Esophagus squamous epithelium (tissue), 5 donors: ENCODE results near the gene XPO1. TPM values are rescaled to one million over a fixed set of nuclear protein-coding genes. Genes with fewer than 3 reads are reported as not detected.

Source experiments
- DNase-seq: peaks from one replicate; lab custom pipeline; 2025; lab: John Stamatoyannopoulos, UW
- H3K27ac ChIP-seq, 4 donors: fragments of 200-600 bp; sonication (generic); one replicate each; pipeline ENCODE4 v1.5.1; 2016 to 2019; ENCODE audit warnings: mild to moderate bottlenecking in 1 of 4
- H3K27me3 ChIP-seq, 4 donors: fragments of 200-600 bp; sonication (generic); 1 replicate in 3 of 4; 2 replicates in 1 of 4; pipeline versions ENCODE4 v1.5.1 to v1.6.0; 2017 to 2021; ENCODE audit warnings: antibody characterized with exemption in 1 of 4
- H3K36me3 ChIP-seq, 3 donors: fragments of 200-600 bp; sonication (generic); one replicate each; pipeline ENCODE4 v1.5.1; 2016 to 2019
- H3K4me1 ChIP-seq, 3 donors: fragments of 200-600 bp; sonication (generic); one replicate each; pipeline ENCODE4 v1.5.1; 2017 to 2019
- H3K4me3 ChIP-seq, 4 donors: fragments of 200-600 bp; sonication (generic); 1 replicate in 3 of 4; 2 replicates in 1 of 4; pipeline ENCODE4 v1.5.1; 2016 to 2019; ENCODE audit warnings: mild to moderate bottlenecking in 2 of 4, moderate library complexity in 1 of 4
- H3K9me3 ChIP-seq, 3 donors: fragments of 200-600 bp; sonication (generic); one replicate each; pipeline ENCODE4 v1.5.1; 2016 to 2019
- POLR2A ChIP-seq, 4 donors: fragments of 450-650 bp; IDR thresholded peaks; one replicate each; pipeline ENCODE4 v1.6.1; 2017; ENCODE audit warnings: antibody characterized with exemption in 4 of 4, mild to moderate bottlenecking in 4 of 4, moderate library complexity in 3 of 4
- WGBS, 2 donors: methylation state at CpG; one replicate each; pipeline ENCODE4 v1.1.5; 2018; 5-methylcytosine and 5-hydroxymethylcytosine counted together
- intact Hi-C: fragments of 100-400 bp; cut with DNase I; formaldehyde crosslinking; loops from one replicate; pipeline ENCODE4 v1.15.0; 2022
- total RNA-seq, 4 donors: library from RNA; depleted of rRNA; stranded (reverse); fragments of >200 nt; gene quantifications; one replicate each; pipeline ENCODE4 v1.1.0, GENCODE V29; 2016
- TF ChIP-seq, protein P1 (sequence below), 6 experiments: fragments of 450-650 bp in 4 of 6; fragments of 200-600 bp in 2 of 6; sonication (generic) in 2 of 6; IDR thresholded peaks; one replicate each; pipeline ENCODE4 v1.5.1; 2016 to 2019; ENCODE audit warnings: antibody characterized with exemption in 6 of 6, mild to moderate bottlenecking in 4 of 6, moderate library complexity in 4 of 6
- donor health status: DM: yes; HTN: yes; CAD: no.

The XPO1 gene
- total RNA-seq, 4 donors from 2014 or later = 46.5 to 138 (median 104) TPM

DNA sequence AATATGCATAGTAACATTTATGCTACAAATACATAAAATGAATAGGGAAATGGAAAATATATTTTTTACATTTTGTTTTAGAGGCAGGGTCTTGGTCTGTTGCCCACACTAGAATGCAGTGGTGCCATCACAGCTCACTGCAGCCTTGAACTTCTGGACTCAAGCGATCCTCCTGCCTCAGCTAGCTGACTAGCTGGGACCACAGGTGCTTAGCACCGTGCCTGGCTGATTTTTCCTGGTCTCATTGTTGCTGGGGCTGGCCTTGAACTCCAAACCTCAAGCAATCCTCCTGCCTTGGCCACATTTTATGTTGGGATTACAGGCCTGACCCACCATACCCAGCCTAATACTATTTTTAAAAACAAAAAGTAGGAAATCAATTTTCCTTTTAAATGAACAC lies 33.2 kb downstream of the XPO1 start:
- TF ChIP-seq POLR2A (IDR thresholded peaks at IDR 0.05) = no peak
- TF ChIP-seq, protein P1, sequence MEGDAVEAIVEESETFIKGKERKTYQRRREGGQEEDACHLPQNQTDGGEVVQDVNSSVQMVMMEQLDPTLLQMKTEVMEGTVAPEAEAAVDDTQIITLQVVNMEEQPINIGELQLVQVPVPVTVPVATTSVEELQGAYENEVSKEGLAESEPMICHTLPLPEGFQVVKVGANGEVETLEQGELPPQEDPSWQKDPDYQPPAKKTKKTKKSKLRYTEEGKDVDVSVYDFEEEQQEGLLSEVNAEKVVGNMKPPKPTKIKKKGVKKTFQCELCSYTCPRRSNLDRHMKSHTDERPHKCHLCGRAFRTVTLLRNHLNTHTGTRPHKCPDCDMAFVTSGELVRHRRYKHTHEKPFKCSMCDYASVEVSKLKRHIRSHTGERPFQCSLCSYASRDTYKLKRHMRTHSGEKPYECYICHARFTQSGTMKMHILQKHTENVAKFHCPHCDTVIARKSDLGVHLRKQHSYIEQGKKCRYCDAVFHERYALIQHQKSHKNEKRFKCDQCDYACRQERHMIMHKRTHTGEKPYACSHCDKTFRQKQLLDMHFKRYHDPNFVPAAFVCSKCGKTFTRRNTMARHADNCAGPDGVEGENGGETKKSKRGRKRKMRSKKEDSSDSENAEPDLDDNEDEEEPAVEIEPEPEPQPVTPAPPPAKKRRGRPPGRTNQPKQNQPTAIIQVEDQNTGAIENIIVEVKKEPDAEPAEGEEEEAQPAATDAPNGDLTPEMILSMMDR (IDR thresholded peaks at IDR 0.05) = no peak
- no peak for DNase-seq
- 95 to 100% methylated on average over 2 of the region's 2 CpGs for WGBS, 2 donors

DNA sequence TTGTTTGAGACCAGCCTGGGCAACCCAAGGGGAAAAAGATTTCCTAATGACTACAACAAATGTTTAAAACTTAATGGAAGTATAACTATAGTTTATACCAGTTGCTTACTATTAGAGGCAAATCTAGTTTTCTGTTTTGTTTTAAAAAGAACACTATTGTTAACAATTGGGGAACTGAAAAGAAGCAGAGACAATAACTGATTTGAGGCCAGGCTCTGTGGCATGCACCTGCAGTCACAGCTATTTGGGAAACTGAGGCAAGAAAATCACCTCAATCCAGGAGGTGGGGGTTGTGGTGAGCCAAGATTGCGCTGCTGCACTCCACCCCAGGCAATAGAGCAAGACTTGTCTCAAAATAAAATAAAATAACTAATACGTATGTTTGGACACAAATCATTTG lies 39.1 kb downstream of the XPO1 start:
- no peak for DNase-seq
- Histone ChIP-seq H3K27me3 (no peaks in the 10 kb centered on the region), H3K4me1 (no peaks in the 10 kb centered on the region), H3K4me3 (no peak overlapping the region), H3K27ac (no peak overlapping the region), H3K36me3 (peaks cover 0 to 100% (median 31%) of the 10 kb centered on the region in 3 donors), H3K9me3 (no peaks in the 10 kb centered on the region)
- intact Hi-C loops = no loop called here
- WGBS, 2 donors = 97 to 98% methylated on average over 2 of the region's 2 CpGs
- TF ChIP-seq, protein P1 (IDR thresholded peaks at IDR 0.05) = no peak
- no peak for TF ChIP-seq POLR2A (IDR thresholded peaks at IDR 0.05)

More for the DNA sequence above, 33.2 kb downstream of the XPO1 start:
- peaks cover 2 to 89% (median 9%) of the 10 kb centered on the region in 3 donors for H3K36me3 ChIP-seq
- H3K4me3 ChIP-seq = no peak overlapping the region
- no peak overlapping the region for H3K27ac ChIP-seq
- no peaks in the 10 kb centered on the region for H3K27me3 ChIP-seq
- intact Hi-C loops = no loop called here
- no peaks in the 10 kb centered on the region for H3K4me1 ChIP-seq
- H3K9me3 ChIP-seq = no peaks in the 10 kb centered on the region

DNA sequence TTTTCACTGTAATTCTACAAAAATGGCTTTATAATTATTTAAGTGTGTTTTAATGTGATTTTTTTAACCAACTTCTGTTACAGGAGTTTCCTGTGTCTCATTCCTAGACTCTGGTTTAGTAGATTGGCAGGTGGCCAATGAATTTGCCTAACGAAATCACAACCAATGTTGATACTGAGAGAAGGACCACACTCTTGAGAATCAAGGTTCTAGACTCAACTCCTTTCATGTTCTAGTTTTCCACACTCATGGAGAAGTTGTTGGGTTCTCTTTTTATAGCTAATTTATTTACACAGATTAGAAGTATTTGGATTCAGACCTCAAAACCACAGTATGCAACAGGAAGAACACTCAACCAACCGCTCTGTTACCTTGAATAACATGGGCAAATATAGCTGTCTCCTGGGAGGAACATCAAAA lies 44.6 kb downstream of the XPO1 start:
- no peak for DNase-seq

DNA sequence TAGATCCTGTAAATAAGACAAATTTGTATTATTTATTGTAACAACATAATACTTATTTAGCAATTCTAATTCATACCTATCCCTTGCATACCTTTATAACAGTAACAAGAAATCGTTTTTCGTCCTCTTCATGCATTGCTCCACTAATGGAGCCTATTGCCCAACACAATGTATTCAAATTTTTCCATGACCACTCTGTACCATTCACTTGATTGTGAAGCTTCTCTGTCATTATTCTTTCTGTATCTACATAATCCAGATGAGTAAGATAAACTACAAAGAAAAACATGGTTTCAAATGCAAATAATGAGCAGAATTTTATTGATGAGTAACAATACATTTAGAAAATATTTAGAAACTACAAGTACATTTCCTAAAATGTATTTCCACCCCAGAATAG lies 45.7 kb downstream of the XPO1 start:
- Histone ChIP-seq H3K4me1 (no peaks in the 10 kb centered on the region), H3K9me3 (no peaks in the 10 kb centered on the region), H3K27ac (no peak overlapping the region), H3K27me3 (no peaks in the 10 kb centered on the region), H3K4me3 (no peak overlapping the region), H3K36me3 (peaks cover 0 to 100% (median 59%) of the 10 kb centered on the region in 3 donors)
- no peak for DNase-seq
- intact Hi-C loops = no loop called here
- TF ChIP-seq, protein P1 (IDR thresholded peaks at IDR 0.05) = no peak
- no peak for TF ChIP-seq POLR2A (IDR thresholded peaks at IDR 0.05)
- WGBS, 2 donors = 93 to 100% methylated on average over 2 of the region's 2 CpGs

More for the DNA sequence above, 44.6 kb downstream of the XPO1 start:
- H3K27ac ChIP-seq = no peak overlapping the region
- peaks cover 0 to 100% (median 61%) of the 10 kb centered on the region in 3 donors for H3K36me3 ChIP-seq
- H3K27me3 ChIP-seq = no peaks in the 10 kb centered on the region
- no peak overlapping the region for H3K4me3 ChIP-seq
- TF ChIP-seq POLR2A (IDR thresholded peaks at IDR 0.05) = no peak
- TF ChIP-seq, protein P1 (IDR thresholded peaks at IDR 0.05) = no peak
- no peaks in the 10 kb centered on the region for H3K9me3 ChIP-seq
- no peaks in the 10 kb centered on the region for H3K4me1 ChIP-seq
- intact Hi-C loops = no loop called here
- 49 to 79% methylated on average over 2 of the region's 2 CpGs for WGBS, 2 donors

DNA sequence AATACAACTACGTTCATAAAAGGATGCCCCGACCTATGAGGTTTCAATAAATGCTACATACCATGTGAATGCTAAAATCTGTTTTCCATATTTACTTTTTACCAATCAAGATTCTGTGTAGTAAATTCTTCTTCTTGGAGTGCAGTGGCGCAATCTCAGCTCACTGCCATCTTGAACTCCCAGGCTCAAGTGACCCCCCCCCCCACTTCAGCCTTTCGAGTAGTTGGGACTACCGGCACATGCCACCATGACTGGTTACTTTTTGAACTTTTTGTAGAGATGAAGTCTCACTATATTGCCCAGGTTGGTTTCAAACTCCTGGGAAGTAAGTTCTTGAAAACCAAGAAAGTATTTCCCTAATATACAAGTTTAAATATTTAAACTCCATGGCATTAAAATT lies 52.9 kb downstream of the XPO1 start:
- no peak for DNase-seq
- Histone ChIP-seq H3K27ac (no peak overlapping the region), H3K9me3 (no peaks in the 10 kb centered on the region), H3K36me3 (peaks cover 0 to 100% (median 46%) of the 10 kb centered on the region in 3 donors), H3K4me1 (no peaks in the 10 kb centered on the region), H3K4me3 (no peak overlapping the region), H3K27me3 (no peaks in the 10 kb centered on the region)
- 94 to 97% methylated on average over 4 to 5 of the region's 5 CpGs for WGBS, 2 donors
- TF ChIP-seq POLR2A (IDR thresholded peaks at IDR 0.05) = no peak
- TF ChIP-seq, protein P1 (IDR thresholded peaks at IDR 0.05) = no peak
- intact Hi-C loops = no loop called here
